Neuronal stem cell (in vitro differentiated cells): ENCODE data around the gene BIRC7. TPM values are rescaled to one million over a fixed set of nuclear protein-coding genes. Genes with fewer than 3 reads are reported as not detected.
A peak's percentile ranks its signal among the peaks of the same experiment; 100 is the strongest.

Experiments used
- DNase-seq: peaks from one replicate; pipeline ENCODE4 v3.0.0-alpha.2; 2013; ENCODE audit warnings: low spot score
- H2AFZ ChIP-seq: one replicate; pipeline ENCODE4 v1.6.1; 2013; ENCODE audit warnings: mild to moderate bottlenecking, low read length, inconsistent platforms
- H2AK5ac ChIP-seq: 2 replicates; pipeline ENCODE4 v1.6.1; 2013; ENCODE audit warnings: low read depth, mild to moderate bottlenecking, inconsistent platforms, low read length, moderate library complexity, mixed read lengths
- H2BK120ac ChIP-seq: 2 replicates; pipeline ENCODE4 v1.6.1; 2013; ENCODE audit warnings: low read depth, mild to moderate bottlenecking, inconsistent platforms, low read length, moderate library complexity, mixed read lengths
- H2BK12ac ChIP-seq: one replicate; pipeline ENCODE4 v1.6.1; 2013; ENCODE audit warnings: low read length, inconsistent platforms
- H2BK15ac ChIP-seq: 2 replicates; pipeline ENCODE4 v1.6.1; 2013; ENCODE audit warnings: mild to moderate bottlenecking, low read length, inconsistent platforms, mixed read lengths
- H2BK5ac ChIP-seq: one replicate; pipeline ENCODE4 v1.6.1; 2013; ENCODE audit warnings: inconsistent platforms, mild to moderate bottlenecking, low read length, moderate library complexity
- H3K14ac ChIP-seq: one replicate; pipeline ENCODE4 v1.6.1; 2013; ENCODE audit warnings: low read length, inconsistent platforms
- H3K18ac ChIP-seq: 2 replicates; pipeline ENCODE4 v1.6.1; 2013; ENCODE audit warnings: low read length, inconsistent platforms
- H3K23ac ChIP-seq: 2 replicates; pipeline ENCODE4 v1.6.1; 2013; ENCODE audit warnings: low read depth, mild to moderate bottlenecking, mixed read lengths, low read length, inconsistent platforms; ENCODE audit not compliant: poor library complexity
- H3K27ac ChIP-seq: replicated peaks from 3 replicates; pipeline ENCODE4 v1.5.1; 2013; ENCODE audit warnings: low read length, inconsistent platforms
- H3K27me3 ChIP-seq, 3 experiments: 2 replicates each; pipeline ENCODE4 v1.6.1; 2013; ENCODE audit warnings: low read length in 3 of 3, mild to moderate bottlenecking in 2 of 3, inconsistent platforms in 1 of 3, low read depth in 1 of 3, mixed read lengths in 1 of 3, moderate library complexity in 1 of 3; ENCODE audit not compliant: control insufficient read depth in 3 of 3, insufficient read depth in 3 of 3
- H3K36me3 ChIP-seq, 2 donors: replicated peaks in 1 of 2; 2 replicates each; pipeline ENCODE4 v1.6.1; 2013; ENCODE audit warnings: low read length in 2 of 2; ENCODE audit not compliant: control insufficient read depth in 2 of 2, insufficient read depth in 2 of 2
- H3K4ac ChIP-seq: 2 replicates; pipeline ENCODE4 v1.6.1; 2013; ENCODE audit warnings: inconsistent platforms, mild to moderate bottlenecking, low read length, moderate library complexity
- H3K4me1 ChIP-seq, 2 donors: 1 replicate in 1 of 2; 2 replicates in 1 of 2; pipeline ENCODE4 v1.6.1; 2013; ENCODE audit warnings: low read length in 2 of 2, low read depth in 1 of 2; ENCODE audit not compliant: control insufficient read depth in 2 of 2, insufficient read depth in 1 of 2
- H3K4me2 ChIP-seq: one replicate; pipeline ENCODE4 v1.6.1; 2013; ENCODE audit warnings: mild to moderate bottlenecking, low read length, inconsistent platforms; ENCODE audit not compliant: insufficient read depth, poor library complexity, severe bottlenecking
- H3K4me3 ChIP-seq, 2 donors: 2 replicates each; pipeline ENCODE4 v1.5.1; 2013; ENCODE audit warnings: low read length in 2 of 2, mild to moderate bottlenecking in 2 of 2, inconsistent platforms in 1 of 2, moderate library complexity in 1 of 2
- H3K79me1 ChIP-seq: one replicate; pipeline ENCODE4 v1.6.1; 2013; ENCODE audit warnings: low read depth, mild to moderate bottlenecking, inconsistent platforms, low read length, moderate library complexity
- H3K9ac ChIP-seq: one replicate; pipeline ENCODE4 v1.6.1; 2013; ENCODE audit warnings: mild to moderate bottlenecking, low read depth, low read length, inconsistent platforms; ENCODE audit not compliant: poor library complexity
- H3K9me3 ChIP-seq, 2 donors: replicated peaks in 1 of 2; 2 replicates each; pipeline versions ENCODE3 to v1.6.1; 2013; ENCODE audit warnings: low read length in 2 of 2, mild to moderate bottlenecking in 2 of 2, inconsistent platforms in 1 of 2, low read depth in 1 of 2, mixed read lengths in 1 of 2, moderate library complexity in 1 of 2; ENCODE audit not compliant: control insufficient read depth in 2 of 2, insufficient read depth in 1 of 2
- H4K8ac ChIP-seq: one replicate; pipeline ENCODE4 v1.6.1; 2013; ENCODE audit warnings: low read depth, mild to moderate bottlenecking, inconsistent platforms, low read length, moderate library complexity
- H4K91ac ChIP-seq: one replicate; pipeline ENCODE4 v1.6.1; 2013; ENCODE audit warnings: low read length, low read depth, mild to moderate bottlenecking, inconsistent platforms; ENCODE audit not compliant: poor library complexity
- WGBS, 2 donors: extraction: QIAGEN DNeasy Blood & Tissue Kit; methylation state at CpG; one replicate each; pipeline ENCODE4 v1.1.7; 2013; ENCODE audit warnings: missing lambda C conversion rate in 2 of 2, mixed read lengths in 1 of 2; ENCODE audit not compliant: insufficient read length in 2 of 2, insufficient replicate concordance in 1 of 2; ENCODE audit errors: extremely low coverage in 2 of 2; 5-methylcytosine and 5-hydroxymethylcytosine counted together
- polyA plus RNA-seq, 2 experiments: library from polyadenylated mRNA; stranded (reverse); fragments of 200-250 nt; gene quantifications; one replicate each; pipeline ENCODE4 v1.2.3, GENCODE V29; 2013

The BIRC7 gene, protein sequence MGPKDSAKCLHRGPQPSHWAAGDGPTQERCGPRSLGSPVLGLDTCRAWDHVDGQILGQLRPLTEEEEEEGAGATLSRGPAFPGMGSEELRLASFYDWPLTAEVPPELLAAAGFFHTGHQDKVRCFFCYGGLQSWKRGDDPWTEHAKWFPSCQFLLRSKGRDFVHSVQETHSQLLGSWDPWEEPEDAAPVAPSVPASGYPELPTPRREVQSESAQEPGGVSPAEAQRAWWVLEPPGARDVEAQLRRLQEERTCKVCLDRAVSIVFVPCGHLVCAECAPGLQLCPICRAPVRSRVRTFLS
- polyA plus RNA-seq (2013, experiment 1 of 2), result 0.03 TPM
- polyA plus RNA-seq (2013, experiment 2 of 2), result 0.06 TPM

DNA sequence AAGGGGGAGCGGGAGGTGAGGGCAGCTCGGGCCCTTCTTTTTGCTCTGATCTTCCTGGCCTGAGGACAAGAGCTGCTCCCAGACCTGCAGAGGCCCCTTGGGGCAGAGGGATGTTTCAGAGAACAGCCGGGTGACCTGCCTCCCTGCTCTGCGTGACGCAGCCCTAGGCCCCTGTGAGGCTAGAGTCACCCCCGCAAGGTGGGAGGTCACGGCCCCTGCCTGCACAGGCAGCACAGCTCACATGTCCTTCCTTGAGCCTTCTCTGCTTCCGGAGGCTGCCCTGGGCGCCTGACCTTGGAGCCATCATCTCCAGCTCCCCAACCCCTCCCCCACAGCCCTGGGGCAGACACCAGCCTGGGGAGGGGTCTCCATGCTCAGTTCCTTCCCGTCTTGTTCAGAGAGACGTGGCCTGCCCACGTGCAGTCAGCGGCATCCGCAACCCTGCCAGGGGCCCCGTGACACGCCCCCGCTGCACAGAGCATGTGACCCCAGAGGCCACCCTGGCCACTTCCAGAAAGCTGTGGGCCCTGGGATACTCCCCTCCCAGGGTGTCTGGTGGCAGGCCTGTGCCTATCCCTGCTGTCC, at the start of gene BIRC7:
Gene BIRC7, plus strand, starts transcription at position 507 of the 585 bp plus-strand sequence. CDS start 192 bp downstream, outside the sequence.
- Histone ChIP-seq H3K4ac (peak within 1 kb of the TSS; percentile 41), H3K4me3 (no peak within 1 kb of the TSS), H2BK15ac (peak within 1 kb of the TSS; percentile 71), H2AK5ac (peak within 1 kb of the TSS; percentile 96), H3K14ac (peak within 1 kb of the TSS; percentile 90), H3K36me3 (no peaks in the 10 kb centered on the region), H2BK120ac (peak within 1 kb of the TSS; percentile 75), H3K27ac (no peak within 1 kb of the TSS), H2AFZ (peak within 1 kb of the TSS; percentile 56), H3K18ac (peak within 1 kb of the TSS; percentile 93), H2BK5ac (peak within 1 kb of the TSS; percentile 43), H3K4me1 (peaks cover 14 to 38% of the 10 kb centered on the region in 2 donors), H4K8ac (peak within 1 kb of the TSS; percentile 78), H3K79me1 (no peaks in the 10 kb centered on the region), H3K27me3 (no peaks in the 10 kb centered on the region), H3K9me3 (no peaks in the 10 kb centered on the region), H2BK12ac (peak within 1 kb of the TSS; percentile 4), H3K4me2 (no peak within 1 kb of the TSS), H3K9ac (peak within 1 kb of the TSS; percentile 64), H4K91ac (no peak within 1 kb of the TSS), H3K23ac (peak within 1 kb of the TSS; percentile 63)
- DNase-seq, result no peak
- no CpG with 5 or more reads among the region's 17 CpGs for whole genome bisulfite sequencing, 2 donors

DNA sequence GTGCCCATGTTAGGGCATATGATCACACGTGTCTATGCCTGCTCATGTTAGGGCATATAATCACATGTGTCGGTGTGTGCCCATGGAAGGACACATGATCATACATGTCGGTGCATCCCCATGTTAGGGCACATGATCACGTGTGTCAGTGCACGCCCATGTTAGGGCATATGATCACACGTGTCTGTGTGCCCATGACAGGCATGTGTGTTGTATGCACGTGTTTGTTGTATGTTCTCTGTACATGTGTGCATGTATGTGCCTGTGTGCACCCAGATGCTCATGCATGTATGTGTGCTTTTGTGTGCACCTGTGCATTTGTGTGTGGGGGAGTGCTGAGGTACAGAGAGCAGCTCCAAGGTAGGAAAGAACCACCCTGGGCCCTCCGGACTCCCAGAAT, 49.6 kb upstream of the BIRC7 start:
- Histone ChIP-seq H3K79me1 (peaks cover 2% of the 10 kb centered on the region), H4K91ac (no peak overlapping the region), H3K27ac (no peak overlapping the region), H3K18ac (no peak overlapping the region), H3K4me1 (peaks cover 6 to 12% of the 10 kb centered on the region in 2 donors), H3K4ac (no peak overlapping the region), H3K36me3 (peaks cover 0 to 7% of the 10 kb centered on the region in 2 donors), H2BK5ac (no peak overlapping the region), H4K8ac (no peak overlapping the region), H2BK15ac (no peak overlapping the region), H3K23ac (no peak overlapping the region), H3K9ac (no peak overlapping the region), H3K4me3 (no peak overlapping the region), H3K4me2 (no peak overlapping the region), H3K9me3 (peaks cover 0 to 2% of the 10 kb centered on the region in 2 donors), H2BK12ac (no peak overlapping the region), H3K27me3 (no peaks in the 10 kb centered on the region), H2AFZ (no peak overlapping the region), H2AK5ac (peak overlapping the region; percentile 7), H2BK120ac (no peak overlapping the region), H3K14ac (no peak overlapping the region)
- WGBS, 2 donors, result no CpG with 5 or more reads among the region's 8 CpGs
- no peak for DNase-seq

DNA sequence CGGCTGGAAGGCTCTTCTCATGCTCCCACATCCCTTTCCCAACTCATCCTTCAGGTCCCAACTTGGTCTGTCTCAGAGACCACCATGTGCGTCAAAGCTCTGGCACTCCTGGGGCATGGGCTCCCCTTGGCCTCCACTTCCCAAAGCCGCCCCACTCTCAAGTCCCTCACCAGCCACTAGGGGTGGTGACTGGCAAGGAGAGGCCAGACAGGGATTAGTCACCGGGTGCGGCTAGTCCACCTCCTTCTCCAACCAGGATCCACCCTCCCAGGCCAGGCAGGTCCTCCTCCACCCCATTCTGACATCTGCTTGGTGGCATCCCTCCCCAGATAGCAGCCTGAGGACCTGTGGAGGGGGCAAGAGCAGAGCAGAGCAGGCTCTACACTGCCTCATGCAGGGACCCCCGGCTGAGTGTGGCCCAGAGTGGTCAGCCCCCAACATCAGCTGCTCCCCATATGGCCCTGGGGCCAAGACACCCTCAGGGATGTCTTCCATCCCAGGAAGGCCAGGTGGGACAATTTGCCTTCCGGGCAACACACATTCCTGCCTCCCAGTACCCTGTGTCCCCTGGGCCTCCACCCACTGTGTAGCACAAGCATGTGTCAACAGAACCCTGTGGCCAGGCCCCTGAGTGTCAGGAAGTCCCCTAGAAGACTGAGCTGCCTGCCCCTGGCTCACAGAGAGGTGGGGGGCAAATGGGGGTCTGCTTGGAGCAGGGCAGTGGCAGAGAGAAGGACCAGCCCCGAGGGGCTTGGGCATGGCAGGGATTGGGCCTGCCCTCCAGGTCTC, 49.0 kb upstream of the BIRC7 start:
- H3K9ac ChIP-seq, result peak overlapping the region; percentile 66
- H3K23ac ChIP-seq, result no peak overlapping the region
- no peak overlapping the region for H3K27ac ChIP-seq
- H4K91ac ChIP-seq, result no peak overlapping the region
- no peak overlapping the region for H3K4me2 ChIP-seq
- H3K27me3 ChIP-seq, result no peaks in the 10 kb centered on the region
- peak overlapping the region; percentile 74 for H4K8ac ChIP-seq
- no peak overlapping the region for H2BK120ac ChIP-seq
- no CpG with 5 or more reads among the region's 8 CpGs for WGBS, 2 donors
- peak overlapping the region; percentile 45 for H3K18ac ChIP-seq
- H2BK15ac ChIP-seq, result no peak overlapping the region
- H2AFZ ChIP-seq, result no peak overlapping the region
- no peak overlapping the region for H3K4me3 ChIP-seq
- H2BK5ac ChIP-seq, result no peak overlapping the region
- no peak overlapping the region for H3K4ac ChIP-seq
- H2BK12ac ChIP-seq, result no peak overlapping the region
- peaks cover 0 to 3% of the 10 kb centered on the region in 2 donors for H3K36me3 ChIP-seq
- peaks cover 0 to 2% of the 10 kb centered on the region in 2 donors for H3K9me3 ChIP-seq
- no peak for DNase-seq
- H2AK5ac ChIP-seq, result peak overlapping the region; percentile 65
- H3K4me1 ChIP-seq, result peaks cover 6 to 7% of the 10 kb centered on the region in 2 donors
- peaks cover 2% of the 10 kb centered on the region for H3K79me1 ChIP-seq
- peak overlapping the region; percentile 59 for H3K14ac ChIP-seq
